Right atrium auricular region (tissue), 2 donors: ENCODE results near the gene TTC28. TPM values are rescaled to one million over a fixed set of nuclear protein-coding genes. Genes with fewer than 3 reads are reported as not detected.

Source experiments
- DNase-seq: peaks from one replicate; pipeline ENCODE4 v3.0.0-alpha.2; 2019; ENCODE audit warnings: low spot score
- H3K27ac ChIP-seq, 2 donors: fragments of 200-600 bp; sonication (generic); 1 replicate in 1 of 2; 2 replicates in 1 of 2; pipeline ENCODE4 v1.5.1; 2016 to 2019
- H3K27me3 ChIP-seq, 2 donors: fragments of 200-600 bp; sonication (generic); one replicate each; pipeline versions ENCODE4 v1.5.1 to v1.6.0; 2017 to 2019
- H3K36me3 ChIP-seq: fragments of 200-600 bp; sonication (generic); one replicate; pipeline ENCODE4 v1.5.1; 2016
- H3K4me1 ChIP-seq, 2 donors: fragments of 200-600 bp; sonication (generic); one replicate each; pipeline versions ENCODE4 v1.5.1 to v1.6.0; 2017 to 2019
- H3K4me3 ChIP-seq, 2 donors: fragments of 200-600 bp; sonication (generic); 1 replicate in 1 of 2; 2 replicates in 1 of 2; pipeline ENCODE4 v1.5.1; 2017 to 2019; ENCODE audit warnings: mild to moderate bottlenecking in 1 of 2, moderate library complexity in 1 of 2
- H3K9me3 ChIP-seq, 2 donors: fragments of 200-600 bp; sonication (generic); one replicate each; pipeline ENCODE4 v1.5.1; 2019
- total RNA-seq, 2 donors: library from RNA; depleted of rRNA; stranded (reverse); fragments of >200 nt; gene quantifications; one replicate each; pipeline ENCODE4 v1.1.0, GENCODE V29; 2016
- TF ChIP-seq, protein P1 (sequence below), 2 donors: fragments of 200-600 bp; sonication (generic); IDR thresholded peaks; one replicate each; pipeline ENCODE4 v1.5.1; 2019; ENCODE audit warnings: antibody characterized with exemption in 2 of 2

The TTC28 gene
- total RNA-seq, 2 donors from 2014 or later, result 22.1 to 22.3 TPM

DNA sequence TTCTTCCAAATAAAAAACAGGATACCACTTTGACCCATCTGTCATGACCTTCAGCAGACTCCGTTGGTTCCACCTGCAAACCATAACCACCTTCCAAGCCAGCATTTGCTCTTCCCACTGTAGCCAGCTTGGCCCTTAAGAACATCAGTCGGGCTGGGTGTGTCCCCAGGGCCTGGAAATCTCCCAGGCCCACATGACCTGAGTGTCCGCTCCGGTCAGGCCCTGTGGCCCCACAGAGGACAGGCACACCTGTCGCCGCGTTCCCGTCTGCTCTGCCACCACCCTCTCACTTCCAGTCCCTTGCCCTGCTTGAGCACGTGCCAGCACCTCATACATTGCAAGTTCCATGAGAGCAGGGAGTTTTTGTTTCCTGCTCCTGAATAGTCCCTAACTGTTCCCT, 694.9 kb downstream of the TTC28 start:
- Histone ChIP-seq H3K4me3 (no peak overlapping the region), H3K36me3 (peaks cover 26% of the 10 kb centered on the region), H3K27ac (no peak overlapping the region), H3K4me1 (peaks cover 0 to 3% of the 10 kb centered on the region in 2 donors), H3K9me3 (no peaks in the 10 kb centered on the region), H3K27me3 (no peaks in the 10 kb centered on the region)
- TF ChIP-seq, protein P1, sequence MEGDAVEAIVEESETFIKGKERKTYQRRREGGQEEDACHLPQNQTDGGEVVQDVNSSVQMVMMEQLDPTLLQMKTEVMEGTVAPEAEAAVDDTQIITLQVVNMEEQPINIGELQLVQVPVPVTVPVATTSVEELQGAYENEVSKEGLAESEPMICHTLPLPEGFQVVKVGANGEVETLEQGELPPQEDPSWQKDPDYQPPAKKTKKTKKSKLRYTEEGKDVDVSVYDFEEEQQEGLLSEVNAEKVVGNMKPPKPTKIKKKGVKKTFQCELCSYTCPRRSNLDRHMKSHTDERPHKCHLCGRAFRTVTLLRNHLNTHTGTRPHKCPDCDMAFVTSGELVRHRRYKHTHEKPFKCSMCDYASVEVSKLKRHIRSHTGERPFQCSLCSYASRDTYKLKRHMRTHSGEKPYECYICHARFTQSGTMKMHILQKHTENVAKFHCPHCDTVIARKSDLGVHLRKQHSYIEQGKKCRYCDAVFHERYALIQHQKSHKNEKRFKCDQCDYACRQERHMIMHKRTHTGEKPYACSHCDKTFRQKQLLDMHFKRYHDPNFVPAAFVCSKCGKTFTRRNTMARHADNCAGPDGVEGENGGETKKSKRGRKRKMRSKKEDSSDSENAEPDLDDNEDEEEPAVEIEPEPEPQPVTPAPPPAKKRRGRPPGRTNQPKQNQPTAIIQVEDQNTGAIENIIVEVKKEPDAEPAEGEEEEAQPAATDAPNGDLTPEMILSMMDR (IDR thresholded peaks at IDR 0.05), result no peak
- DNase-seq, result no peak

- peak; percentile 52 for DNase-seq
- TF ChIP-seq, protein P1 (IDR thresholded peaks at IDR 0.05), result no peak
- no peak overlapping the region for H3K4me3 ChIP-seq
- no peaks in the 10 kb centered on the region for H3K27me3 ChIP-seq
- H3K4me1 ChIP-seq, result peaks cover 0 to 3% of the 10 kb centered on the region in 2 donors
- no peak overlapping the region for H3K27ac ChIP-seq
- H3K9me3 ChIP-seq, result no peaks in the 10 kb centered on the region
- peaks cover 26% of the 10 kb centered on the region for H3K36me3 ChIP-seq
Measured at GRCh38 chr22:27984001-27984695, 695.5 kb downstream of the TTC28 start.

GRCh38 chr22:27983361-27983791, 696.3 kb downstream of the TTC28 start:
- Histone ChIP-seq H3K27ac (no peak overlapping the region), H3K4me3 (no peak overlapping the region), H3K27me3 (no peaks in the 10 kb centered on the region), H3K36me3 (peaks cover 26% of the 10 kb centered on the region), H3K9me3 (no peaks in the 10 kb centered on the region), H3K4me1 (no peaks in the 10 kb centered on the region)
- peak; percentile 38 for DNase-seq
- TF ChIP-seq, protein P1 (IDR thresholded peaks at IDR 0.05), result no peak

- Histone ChIP-seq H3K4me1 (no peaks in the 10 kb centered on the region), H3K4me3 (no peak overlapping the region), H3K9me3 (no peaks in the 10 kb centered on the region), H3K36me3 (peaks cover 26% of the 10 kb centered on the region), H3K27ac (no peak overlapping the region), H3K27me3 (no peaks in the 10 kb centered on the region)
- DNase-seq, result peak; percentile 28
- TF ChIP-seq, protein P1 (IDR thresholded peaks at IDR 0.05), result no peak
Measured at GRCh38 chr22:27982630-27983180, 696.9 kb downstream of the TTC28 start.

DNA sequence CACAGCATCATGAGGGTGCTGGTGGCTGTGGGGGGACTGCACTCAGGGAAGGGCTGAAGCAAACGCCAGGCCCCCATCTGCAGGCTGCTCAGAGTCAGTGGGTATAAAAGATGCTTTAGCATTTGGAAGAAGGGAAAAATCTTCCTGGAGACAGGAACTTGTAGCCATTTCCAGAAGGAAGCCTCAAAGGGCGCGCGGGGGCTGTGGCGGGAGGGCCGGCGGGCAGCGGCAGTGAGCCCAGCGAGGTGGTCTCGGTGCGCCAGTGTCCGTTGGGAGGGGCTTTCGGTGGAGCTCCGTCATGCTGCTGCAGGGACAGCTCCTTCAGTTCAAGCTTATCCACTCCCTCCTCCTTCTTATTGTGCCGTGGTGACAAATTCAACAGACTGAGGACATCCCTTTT, 697.5 kb downstream of the TTC28 start:
- Histone ChIP-seq H3K4me1 (no peaks in the 10 kb centered on the region), H3K36me3 (peaks cover 26% of the 10 kb centered on the region), H3K27ac (no peak overlapping the region), H3K27me3 (no peaks in the 10 kb centered on the region), H3K4me3 (no peak overlapping the region), H3K9me3 (no peaks in the 10 kb centered on the region)
- DNase-seq, result no peak
- TF ChIP-seq, protein P1 (IDR thresholded peaks at IDR 0.05), result no peak
